ENCODE results near the gene MAP7.

Gene MAP7

DNA sequence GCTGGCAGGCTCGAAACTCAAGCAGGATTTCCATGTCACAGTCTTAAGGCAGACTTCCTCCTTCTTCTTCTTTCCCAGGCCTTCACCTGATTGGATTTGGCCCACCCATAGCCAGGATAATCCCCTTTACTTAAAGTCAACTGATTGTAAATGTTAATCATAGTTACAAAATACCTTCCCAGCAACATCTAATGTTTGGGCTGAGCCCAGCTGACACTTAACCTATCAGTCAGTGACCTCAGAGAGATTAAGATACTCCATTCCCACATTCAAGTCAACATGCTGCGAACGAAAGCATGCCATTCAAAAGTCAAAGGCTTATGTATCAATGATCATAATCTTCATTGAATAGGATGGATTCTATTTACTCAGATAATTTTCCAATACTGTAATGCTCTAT, 16.0 kb downstream of the MAP7 start:
- no peak for DNase-seq (ENCODE audit: extremely low read depth in 1 of 2, low read depth in 1 of 2)

DNA sequence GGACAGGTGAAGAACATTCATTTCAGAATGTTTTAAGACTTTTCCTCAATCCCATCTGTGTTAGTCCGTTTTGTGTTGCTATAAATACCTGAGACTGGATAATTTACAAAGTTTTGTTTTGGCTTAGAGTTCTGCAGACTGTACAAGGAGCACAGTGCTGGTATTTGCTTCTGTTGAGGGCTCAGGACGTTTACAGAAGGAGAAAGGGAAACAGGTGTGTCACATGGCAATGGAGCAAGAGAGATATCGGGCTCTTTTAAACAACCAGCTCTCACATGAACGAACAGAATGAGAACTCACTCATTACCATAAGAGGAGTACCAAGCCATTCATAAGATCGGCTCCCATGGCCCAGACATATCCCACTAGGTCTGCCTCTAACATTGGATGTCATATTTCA, 16.7 kb downstream of the MAP7 start:
- DNase-seq (ENCODE audit: extremely low read depth in 1 of 2, low read depth in 1 of 2) = no peak

DNA sequence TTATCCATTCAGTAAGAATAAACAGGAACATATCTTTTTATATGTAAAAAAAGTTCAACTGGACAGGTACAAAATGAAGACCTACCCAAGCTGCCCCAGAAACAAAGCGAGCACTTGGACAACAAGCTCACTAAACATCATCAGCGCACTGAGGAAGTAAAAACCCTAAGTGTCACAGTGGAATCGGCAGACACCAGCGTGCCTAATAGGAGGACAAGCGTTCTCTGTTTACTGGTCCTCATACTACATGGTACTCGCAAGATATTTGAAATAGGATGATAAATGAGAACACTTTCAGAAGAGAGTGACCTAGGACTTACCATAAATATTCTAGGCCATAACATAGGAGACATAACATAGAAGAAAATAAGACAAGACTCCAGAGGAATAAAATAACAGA, 18.2 kb downstream of the MAP7 start:
- DNase-seq (ENCODE audit: extremely low read depth in 1 of 2, low read depth in 1 of 2) = no peak

DNA sequence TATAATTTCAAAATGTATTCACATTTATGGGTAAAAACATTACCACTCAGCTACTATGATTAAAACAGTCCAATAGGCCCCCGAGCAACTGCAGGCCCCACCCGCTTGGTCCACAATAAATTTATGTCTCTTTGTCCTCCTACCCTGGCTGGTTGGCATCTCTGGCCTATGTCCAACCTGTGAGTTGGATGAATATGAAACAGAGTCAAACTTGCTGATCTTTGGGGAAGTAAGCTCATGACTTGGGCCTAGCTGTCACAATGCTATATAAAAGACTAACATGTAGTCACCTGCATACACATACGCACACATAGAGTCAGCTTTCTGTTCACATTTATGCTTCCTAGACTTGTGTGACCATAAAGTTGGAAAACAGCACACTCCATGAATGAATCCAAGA, 20.5 kb downstream of the MAP7 start:
- DNase-seq (ENCODE audit: extremely low read depth in 1 of 2, low read depth in 1 of 2) = no peak

DNA sequence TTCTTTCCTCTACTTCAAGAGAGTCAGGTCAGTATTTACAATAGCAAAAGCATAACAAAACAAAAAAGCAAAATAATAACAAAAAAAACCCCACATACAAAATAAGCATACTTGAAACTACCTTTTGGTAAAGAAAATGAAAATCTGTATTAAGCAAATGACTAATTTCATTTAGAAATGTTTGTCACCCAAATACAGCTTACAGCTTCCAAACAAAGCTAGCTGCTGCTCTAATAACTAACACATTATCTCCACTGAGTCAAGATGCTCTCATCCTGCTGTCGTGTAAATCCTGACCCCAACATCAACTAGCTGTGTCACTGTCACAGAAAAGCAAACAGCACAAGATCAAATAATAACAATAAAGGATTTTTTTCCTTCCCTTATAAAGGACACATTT, 21.7 kb downstream of the MAP7 start:
- DNase-seq (ENCODE audit: extremely low read depth in 1 of 2, low read depth in 1 of 2) = no peak

DNA sequence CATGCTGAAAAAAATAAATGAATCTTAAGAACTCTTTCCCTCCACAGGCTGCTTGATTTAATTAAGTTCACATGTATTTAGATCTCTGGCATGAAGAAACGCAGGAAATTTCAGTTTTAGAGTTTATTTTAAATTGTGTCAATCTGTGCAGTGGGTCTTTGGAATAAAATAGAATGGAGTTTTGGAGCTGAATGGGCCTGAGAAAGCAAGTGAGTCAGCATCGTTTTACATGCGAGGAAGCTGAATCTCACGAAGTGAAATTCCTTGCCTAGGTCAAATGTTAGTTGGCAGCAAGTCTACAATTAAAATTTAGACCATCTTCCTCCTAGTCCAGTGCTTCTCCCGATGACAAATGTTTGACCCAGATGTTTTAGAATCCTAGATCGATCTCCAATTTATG, 22.4 kb downstream of the MAP7 start:
- DNase-seq (ENCODE audit: extremely low read depth in 1 of 2, low read depth in 1 of 2) = no peak

DNA sequence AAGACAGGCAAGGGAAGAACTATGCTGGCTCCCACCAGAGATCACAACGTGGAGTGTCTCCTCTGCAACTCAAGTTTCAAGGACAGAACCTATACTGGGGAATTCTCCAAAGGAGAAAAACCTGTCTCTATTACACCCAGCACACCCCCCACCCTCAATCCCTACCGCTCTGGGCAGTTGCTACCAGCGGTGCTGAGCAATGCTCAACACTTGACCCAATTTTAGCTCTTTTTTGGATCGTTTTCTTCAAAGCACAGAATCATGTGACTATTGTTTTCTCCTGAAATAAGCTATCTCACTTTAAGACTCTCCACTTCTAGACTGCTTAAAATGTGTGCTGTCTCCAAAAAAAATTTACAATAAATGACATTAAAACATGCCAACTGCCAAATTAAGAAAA, 23.3 kb downstream of the MAP7 start:
- no peak for DNase-seq (ENCODE audit: extremely low read depth in 1 of 2, low read depth in 1 of 2)

DNA sequence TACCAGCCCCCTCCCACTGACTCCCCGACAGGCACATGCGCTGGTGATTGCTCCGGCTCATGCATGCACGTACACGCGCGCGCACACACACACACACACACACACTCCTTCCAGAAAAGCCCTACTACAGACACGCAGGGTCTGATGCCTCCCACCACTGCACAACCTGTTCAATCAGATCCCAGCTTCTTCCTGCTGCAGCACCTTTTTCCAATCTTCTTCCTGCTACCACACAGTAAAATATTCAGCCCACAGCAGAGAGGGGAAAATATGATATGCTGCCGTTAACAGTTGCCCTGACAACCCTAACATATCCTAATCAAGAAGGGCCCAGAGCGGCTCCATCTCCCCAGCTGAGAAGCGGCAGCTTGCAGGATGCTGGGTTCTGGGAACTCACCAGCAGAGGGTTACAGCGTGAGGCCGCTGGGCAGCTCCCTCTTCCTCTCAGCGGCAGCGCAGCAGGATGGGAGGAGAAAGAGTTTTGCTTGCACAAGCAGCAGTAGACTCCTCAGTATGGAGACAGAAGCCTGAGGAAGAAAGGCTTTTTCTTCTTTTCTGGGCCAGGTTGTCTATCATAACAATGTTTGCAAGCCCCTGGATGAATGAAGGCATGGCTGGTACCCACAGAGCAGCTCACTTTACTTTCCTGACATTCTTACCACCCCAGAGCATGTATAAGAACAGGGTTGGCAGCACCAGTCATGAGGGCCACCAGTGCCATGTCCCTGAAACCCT, 23.9 kb downstream of the MAP7 start:
- no peak for DNase-seq (ENCODE audit: extremely low read depth in 1 of 2, low read depth in 1 of 2)

DNA sequence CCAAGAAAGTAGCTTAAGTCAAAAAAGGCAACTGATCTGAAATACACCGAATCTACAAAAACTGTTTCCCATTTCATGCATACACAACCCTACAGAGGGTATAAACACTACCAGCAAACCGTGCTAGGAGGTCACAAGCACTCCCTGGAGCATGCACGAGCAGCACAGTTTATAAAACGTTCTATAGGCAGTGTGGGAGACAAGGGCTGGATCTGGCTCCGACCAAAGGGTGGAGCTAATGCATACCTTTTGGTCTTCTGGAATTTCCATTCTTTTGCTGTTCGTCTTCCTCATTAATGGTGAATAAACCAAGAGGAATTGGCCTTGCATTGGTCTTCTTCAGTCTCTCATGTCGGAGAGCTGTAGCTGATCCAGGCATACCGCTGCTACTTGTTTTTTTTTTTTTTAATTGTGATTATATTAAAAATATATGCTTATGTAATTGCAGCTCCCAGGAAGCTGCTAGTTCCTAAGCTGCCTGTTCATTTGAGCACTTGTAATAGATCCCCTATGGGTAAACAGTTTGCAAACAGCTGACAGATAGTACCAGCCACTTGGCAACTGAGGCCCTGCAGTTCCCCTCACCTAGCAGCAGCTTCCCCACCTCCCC, 24.5 kb downstream of the MAP7 start:
- DNase-seq (ENCODE audit: extremely low read depth in 1 of 2, low read depth in 1 of 2) = no peak

DNA sequence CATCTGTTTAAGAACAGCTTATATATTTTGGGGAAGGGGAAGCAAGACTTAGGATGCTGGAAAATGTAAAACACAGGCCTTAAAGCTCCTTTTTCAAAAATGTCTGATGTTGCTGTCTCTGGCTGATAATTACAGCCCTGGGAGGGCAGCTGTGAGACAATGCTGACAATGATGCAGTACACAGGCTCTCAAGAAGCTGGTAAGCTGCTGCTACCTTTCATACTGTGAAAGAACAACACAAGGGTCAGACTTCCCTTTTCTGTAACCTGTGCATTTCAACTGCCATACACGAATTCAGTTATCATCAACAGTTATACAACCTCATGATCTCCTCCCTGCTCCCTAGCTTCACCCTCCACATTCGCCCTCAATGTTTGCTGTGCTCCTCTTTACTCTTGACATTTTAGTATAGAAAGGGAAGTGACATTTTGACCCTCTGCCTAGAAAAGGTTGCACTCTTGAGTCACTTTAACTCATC, 25.2 kb downstream of the MAP7 start:
- DNase-seq (ENCODE audit: extremely low read depth in 1 of 2, low read depth in 1 of 2) = no peak

DNA sequence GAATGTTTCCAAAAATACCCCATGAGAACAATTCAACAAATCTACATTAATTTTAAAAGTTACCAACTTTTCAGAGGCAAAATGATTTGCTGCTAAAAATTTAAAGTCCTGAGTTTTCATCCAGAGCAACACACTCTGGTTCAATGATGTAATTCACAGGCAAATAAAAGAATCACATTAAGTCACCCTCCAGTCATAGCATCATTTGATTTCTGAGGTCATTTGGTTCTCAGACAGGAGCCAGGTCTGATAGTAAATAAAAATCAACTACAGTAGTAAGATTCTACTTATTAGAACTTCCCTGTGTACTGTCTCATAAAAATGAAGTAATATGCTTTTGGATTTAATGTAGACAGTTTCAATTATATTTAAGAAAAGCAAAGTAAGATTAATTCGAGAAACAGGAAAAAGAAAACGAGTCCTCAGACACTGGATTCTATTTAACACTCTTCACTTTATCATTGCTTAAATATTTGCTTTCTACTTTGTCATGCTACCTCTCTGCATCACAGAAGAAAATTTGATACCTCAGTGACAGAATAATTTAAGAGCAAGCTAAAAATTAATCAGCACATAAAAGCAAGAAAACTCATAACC, 25.8 kb downstream of the MAP7 start:
- no peak for DNase-seq (ENCODE audit: extremely low read depth in 1 of 2, low read depth in 1 of 2)

DNA sequence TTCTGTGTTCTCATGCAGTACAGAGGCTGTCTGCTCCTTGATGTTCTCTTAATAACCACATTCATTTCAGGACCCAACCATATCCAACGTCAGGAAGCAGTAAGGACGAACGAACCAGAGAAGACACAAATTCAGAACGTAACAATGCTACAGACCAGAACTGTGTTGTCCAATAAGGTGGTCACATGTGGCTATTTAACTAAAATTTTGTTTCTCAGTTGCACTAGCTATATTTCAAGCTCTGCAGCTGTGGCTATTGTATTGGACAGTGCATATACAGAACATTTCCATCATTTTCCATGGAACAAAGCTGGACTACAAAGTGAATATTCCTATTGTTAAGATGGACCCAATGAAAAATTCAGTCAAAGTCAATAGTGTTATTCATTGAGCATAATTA, 27.0 kb downstream of the MAP7 start:
- DNase-seq (ENCODE audit: extremely low read depth in 1 of 2, low read depth in 1 of 2) = no peak

DNA sequence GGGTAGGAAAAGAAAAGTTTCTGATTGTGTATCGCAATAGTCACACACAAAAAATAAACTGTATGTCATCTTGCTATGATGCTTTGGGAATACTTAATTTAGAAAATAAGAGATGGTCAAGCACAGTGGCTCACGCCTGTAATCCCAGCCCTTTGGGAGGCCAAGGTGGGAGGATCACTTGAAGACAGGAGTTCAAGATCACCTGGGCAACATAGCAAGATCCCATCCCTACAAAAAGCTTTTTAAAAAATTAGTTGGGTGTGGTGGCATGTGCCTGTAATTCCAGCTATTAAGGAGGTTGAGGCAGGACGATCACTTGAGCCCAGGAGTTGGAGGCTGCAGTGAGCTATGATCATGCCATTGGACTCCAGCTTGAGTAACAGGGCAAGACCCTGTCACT, 27.6 kb downstream of the MAP7 start:
- no peak for DNase-seq (ENCODE audit: extremely low read depth in 1 of 2, low read depth in 1 of 2)

DNA sequence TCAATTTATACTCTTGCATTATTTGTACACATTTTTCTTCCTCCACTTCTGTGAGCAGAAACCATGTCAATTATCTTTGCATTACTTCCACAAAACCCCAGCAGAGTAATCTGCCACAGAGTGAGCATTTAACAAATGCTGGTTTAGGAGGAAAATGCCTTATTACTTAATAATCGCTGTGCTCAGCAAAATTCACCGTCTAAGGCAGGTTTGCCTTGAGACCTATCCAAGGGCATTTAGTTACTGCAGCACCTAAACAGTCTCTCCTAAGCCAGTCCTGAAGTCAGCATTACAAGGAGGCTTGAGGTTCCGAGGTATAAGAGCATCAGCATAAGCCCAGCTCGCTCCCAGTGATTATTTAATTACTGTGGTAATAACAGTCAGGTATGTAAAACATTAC, 28.3 kb downstream of the MAP7 start:
- no peak for DNase-seq (ENCODE audit: extremely low read depth in 1 of 2, low read depth in 1 of 2)

DNA sequence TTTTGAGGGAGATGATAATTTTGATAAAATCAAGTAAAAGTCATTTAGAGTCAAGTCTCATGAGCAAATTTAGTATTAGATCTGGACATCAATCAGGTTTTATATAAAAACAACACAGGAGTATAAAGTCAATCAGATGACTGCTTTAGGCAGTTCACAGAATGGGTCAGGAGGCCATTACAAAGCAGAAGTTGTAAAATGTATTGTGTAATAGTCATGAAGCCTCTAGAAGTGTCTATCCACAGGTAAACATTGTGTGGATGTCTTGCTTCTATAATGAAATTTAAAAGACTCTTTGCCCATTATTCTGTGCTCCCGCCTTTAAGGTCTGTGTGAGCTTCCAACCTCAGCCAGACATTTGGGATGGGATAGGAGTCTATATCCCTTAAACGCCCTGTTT, 28.8 kb downstream of the MAP7 start:
- no peak for DNase-seq (ENCODE audit: extremely low read depth in 1 of 2, low read depth in 1 of 2)

DNA sequence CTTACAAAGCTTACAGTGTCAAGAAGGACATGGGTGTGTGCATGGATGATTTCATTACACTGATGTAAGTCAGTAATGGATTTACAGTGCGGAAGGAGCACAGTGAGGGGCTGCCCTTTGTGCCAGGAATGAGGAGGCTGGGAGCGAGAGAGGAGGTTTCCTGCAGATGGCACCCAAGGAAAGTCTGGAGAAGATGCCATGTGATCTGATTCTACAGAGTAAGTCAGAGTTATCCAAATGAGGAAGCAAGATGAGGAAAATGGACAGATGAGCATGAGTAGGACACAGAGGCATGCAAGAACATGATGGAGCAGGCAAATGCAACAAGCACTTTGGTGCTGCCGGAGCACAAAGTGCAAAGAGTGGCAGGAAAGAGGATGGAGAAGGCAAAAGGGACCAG, 29.7 kb downstream of the MAP7 start:
- no peak for DNase-seq (ENCODE audit: extremely low read depth in 1 of 2, low read depth in 1 of 2)

DNA sequence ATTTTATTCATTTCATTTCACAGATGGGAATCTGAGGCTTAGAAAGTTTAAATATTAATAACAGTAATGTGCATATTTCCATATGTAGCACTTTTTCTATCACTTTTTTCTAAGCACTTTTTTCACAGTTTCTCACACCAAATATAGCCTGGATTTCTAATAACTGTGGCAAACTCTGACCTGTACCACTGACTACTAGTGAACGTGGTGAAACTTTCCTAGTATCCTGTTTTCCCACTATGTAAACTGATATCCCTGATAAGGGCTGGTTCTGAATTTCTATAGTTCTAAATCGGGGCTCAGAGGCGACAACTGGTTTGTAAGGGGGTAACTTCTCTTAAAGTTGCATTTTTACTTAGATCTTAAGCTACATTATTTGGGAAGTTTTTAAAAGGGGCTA, 32.6 kb downstream of the MAP7 start:
- no peak for DNase-seq (ENCODE audit: extremely low read depth in 1 of 2, low read depth in 1 of 2)

DNA sequence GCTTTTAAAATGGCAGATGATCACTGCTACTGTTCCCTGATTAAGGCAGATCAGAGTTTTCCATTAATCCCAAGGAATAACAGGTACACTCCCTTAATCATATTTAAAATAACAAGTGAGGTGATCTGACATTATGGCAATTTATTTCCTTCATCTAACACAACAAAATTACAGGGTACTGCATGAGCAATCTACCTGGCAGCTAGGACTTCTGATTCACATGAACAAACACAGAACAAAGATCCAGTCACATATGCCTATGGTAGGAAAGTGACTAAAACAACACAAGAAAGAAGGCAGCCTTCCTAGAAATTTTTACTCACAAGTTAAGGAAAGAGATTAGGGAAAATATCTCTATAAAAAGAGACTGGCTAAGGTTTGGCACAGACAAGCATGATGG, 33.2 kb downstream of the MAP7 start:
- no peak for DNase-seq (ENCODE audit: extremely low read depth in 1 of 2, low read depth in 1 of 2)

DNA sequence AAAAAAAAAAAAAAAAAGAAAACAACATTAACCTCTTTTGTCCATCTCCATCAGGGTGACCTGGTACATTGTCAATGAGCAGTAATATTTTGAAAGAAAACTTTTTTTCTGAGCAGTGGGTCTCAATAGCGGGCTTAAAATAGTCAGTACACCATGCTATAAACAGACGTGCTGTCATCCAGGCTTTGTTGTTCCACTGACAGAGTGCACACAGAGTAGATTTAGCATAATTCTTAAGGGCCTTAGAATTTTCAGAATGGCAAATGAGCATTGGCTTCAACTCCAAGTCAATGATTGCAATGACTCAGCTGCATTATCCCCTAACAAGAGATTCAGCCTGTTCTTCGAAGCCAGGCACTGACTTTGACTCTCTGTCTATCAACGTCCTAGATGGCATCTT, 35.6 kb downstream of the MAP7 start:
- DNase-seq (ENCODE audit: extremely low read depth in 1 of 2, low read depth in 1 of 2) = no peak

DNA sequence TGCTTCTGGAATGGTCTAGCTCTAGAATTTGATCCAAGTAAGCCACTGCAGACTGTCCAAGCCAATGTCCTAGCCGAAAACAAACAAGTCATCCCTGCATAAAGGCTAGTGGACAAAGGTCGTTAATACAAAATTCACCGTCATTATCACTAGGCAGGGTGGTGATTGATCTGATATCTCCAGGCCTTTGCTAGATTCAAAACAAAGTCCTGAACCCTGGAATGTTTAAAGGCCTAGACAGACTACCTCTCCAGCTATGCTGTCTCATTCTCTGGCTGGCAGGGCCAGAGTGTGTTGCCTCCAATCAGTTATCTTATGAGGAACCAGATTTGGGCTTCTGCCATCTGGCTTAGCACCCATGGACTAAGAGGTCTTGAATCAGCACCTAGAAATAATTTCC, 38.3 kb downstream of the MAP7 start:
- DNase-seq (ENCODE audit: extremely low read depth in 1 of 2, low read depth in 1 of 2) = no peak

DNA sequence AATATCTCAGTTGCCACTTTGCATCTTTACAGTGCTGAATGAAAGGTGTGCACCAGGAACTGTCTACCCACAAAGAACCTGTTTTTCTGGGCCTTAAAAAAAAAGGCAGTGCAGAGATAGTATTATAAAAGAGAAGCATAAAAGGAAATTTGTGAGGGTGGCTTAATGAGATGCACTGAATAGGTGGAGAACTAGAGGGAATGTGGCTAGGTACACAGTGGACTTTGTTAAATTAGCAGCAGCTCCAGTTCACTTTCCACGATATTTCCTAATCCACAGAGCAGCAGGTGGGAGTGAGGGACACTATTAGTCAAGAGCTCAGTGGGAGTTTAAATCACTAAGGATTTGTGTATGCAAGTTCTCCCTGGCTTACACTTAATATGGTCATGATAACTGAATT, 38.8 kb downstream of the MAP7 start:
- no peak for DNase-seq (ENCODE audit: extremely low read depth in 1 of 2, low read depth in 1 of 2)

DNA sequence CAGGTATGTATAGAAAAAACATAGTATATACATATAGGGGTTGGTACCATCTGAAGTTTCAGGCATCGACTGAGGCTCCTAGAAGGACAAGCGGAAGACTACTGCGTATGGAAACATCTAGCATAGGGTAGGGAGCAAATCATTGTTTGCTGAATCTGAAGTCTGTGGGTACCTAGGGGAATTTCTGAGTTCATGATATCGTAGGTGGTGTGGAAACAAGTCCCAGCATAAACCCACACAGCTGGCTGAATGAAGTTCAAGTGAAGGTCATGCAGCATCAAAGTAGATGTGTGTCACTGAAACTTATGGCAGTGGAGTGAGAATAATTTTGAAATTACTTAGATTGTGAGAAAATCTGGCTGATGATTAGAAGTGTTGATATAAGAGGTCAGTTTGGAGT, 39.4 kb downstream of the MAP7 start:
- no peak for DNase-seq (ENCODE audit: extremely low read depth in 1 of 2, low read depth in 1 of 2)

DNA sequence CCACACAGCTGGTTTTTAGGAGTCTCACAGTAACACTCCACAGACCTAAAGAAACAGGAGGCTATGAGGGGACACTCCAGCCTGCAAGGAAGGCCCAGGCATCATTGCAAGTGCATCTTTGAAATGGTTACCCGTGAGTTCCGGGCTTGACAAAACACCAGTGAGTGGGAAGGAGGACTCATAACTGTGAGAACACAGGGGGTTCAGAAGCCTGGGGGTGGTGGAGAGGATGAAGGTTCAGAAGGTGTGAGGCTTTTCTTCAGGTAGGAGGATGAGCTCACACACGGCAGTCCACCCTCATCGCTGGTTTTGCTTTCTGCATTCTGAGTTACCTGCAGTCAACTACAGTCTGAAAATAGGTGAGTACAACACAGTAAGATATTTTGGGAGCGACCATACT, 39.9 kb downstream of the MAP7 start:
- DNase-seq (ENCODE audit: extremely low read depth in 1 of 2, low read depth in 1 of 2) = no peak
